Retinal pigment epithelial cell (primary cell): ENCODE measurements around the gene PPP2R2B.

Source experiments
- DNase-seq: peaks from one replicate; pipeline ENCODE4 v3.0.0-alpha.2; 2010; ENCODE audit warnings: low read depth
- H3K4me3 ChIP-seq: 2 replicates; pipeline ENCODE4 v1.5.1; 2011; ENCODE audit warnings: mild to moderate bottlenecking, low read length, control low read depth, moderate library complexity
- CTCF ChIP-seq: conservative IDR thresholded peaks from 2 replicates; pipeline ENCODE4 v1.5.1; 2011; ENCODE audit warnings: low read depth, low read length, control low read depth, inconsistent platforms

Gene PPP2R2B

GRCh38 chr5:146683861-146684260 is 194.7 kb downstream of the PPP2R2B start:
- H3K4me3 ChIP-seq: no peak overlapping the region
- DNase-seq: no peak
- TF ChIP-seq CTCF: no peak

GRCh38 chr5:146682899-146683532 is 195.5 kb downstream of the PPP2R2B start:
- DNase-seq: no peak
- no peak for TF ChIP-seq CTCF
- no peak overlapping the region for H3K4me3 ChIP-seq

- no peak for TF ChIP-seq CTCF
- H3K4me3 ChIP-seq: no peak overlapping the region
- DNase-seq: no peak
Observed at GRCh38 chr5:146681585-146682105, 196.9 kb downstream of the PPP2R2B start.

DNA sequence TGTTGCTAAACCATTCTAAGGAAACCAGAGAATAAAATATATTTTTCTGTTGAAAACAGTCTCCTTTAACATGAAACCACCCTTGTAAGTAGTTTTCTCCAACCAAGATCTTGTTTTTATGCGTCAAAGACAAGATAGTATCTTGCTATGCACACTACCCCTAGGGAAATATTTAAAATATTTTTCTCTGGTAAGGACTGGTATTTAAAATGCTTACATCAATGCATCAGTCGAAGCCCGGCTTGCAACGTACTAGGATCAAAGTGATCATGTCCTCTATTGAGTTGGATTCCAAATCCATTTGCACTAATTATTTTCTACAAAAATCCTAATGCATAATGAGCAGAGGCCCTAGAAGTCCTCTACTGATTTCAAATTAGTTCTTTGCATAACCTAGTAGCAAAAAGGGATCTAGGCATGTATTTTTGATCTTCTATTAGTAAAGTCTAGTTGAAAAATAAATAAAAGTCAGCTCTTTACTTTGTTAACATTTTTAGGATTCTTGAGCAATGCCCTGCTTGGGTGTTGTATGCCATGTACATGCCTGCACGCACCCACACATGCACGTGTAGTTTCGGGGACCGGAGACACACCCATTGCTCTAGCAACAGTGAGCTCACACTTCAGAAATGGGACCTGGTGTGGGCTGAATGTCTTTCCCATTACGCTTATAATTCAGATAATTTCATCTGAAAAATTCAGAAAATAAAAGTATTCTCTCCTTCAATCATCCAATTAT is 197.5 kb downstream of the PPP2R2B start:
- TF ChIP-seq CTCF: no peak
- DNase-seq: no peak
- no peak overlapping the region for H3K4me3 ChIP-seq

DNA sequence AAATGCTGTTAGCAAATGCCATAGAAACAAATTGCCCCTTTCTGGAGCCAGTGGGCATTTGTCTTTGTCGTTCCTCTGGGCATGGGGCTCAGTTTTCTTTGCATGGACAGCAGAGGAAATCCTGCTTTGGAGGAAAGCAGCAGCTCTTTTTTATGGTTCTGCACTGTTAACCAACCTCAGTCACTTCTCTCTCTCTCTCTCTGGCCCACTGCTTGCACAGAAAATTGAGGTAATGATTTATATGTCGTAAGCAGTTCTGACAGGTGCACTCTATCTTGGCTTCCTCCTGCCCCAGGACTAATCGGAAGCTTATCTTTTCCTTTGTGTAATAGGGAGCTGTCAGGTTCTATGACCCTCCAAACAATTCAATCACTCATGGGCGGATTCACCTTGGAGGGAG is 202.9 kb downstream of the PPP2R2B start:
- TF ChIP-seq CTCF: no peak
- H3K4me3 ChIP-seq: no peak overlapping the region
- DNase-seq: no peak

- TF ChIP-seq CTCF: no peak
- DNase-seq: no peak
- no peak overlapping the region for H3K4me3 ChIP-seq
Observed at GRCh38 chr5:146672866-146673265, 205.7 kb downstream of the PPP2R2B start.
